Ishikawa (cell line): ENCODE measurements around the gene TPRG1.

Source experiments
- CEBPB ChIP-seq: IDR thresholded peaks from 2 replicates; pipeline ENCODE4 v1.6.1; 2012
- CREB1 ChIP-seq: IDR thresholded peaks from 2 replicates; pipeline ENCODE4 v1.6.1; 2012; ENCODE audit warnings: low read depth
- EGR1 ChIP-seq: IDR thresholded peaks from 2 replicates; pipeline ENCODE4 v1.6.1; 2012
- EP300 ChIP-seq: IDR thresholded peaks from 2 replicates; pipeline ENCODE4 v1.6.1; 2012; ENCODE audit warnings: borderline replicate concordance
- FOXM1 ChIP-seq: IDR thresholded peaks from 2 replicates; pipeline ENCODE4 v1.6.1; 2012; ENCODE audit warnings: low read depth, borderline replicate concordance
- NFIC ChIP-seq: IDR thresholded peaks from 2 replicates; pipeline ENCODE4 v1.6.1; 2012
- RAD21 ChIP-seq: IDR thresholded peaks from 2 replicates; pipeline ENCODE4 v1.6.1; 2012; ENCODE audit warnings: low read depth
- TAF1 ChIP-seq: IDR thresholded peaks from 2 replicates; pipeline ENCODE4 v1.6.1; 2012; ENCODE audit warnings: low read depth, mild to moderate bottlenecking
- TCF12 ChIP-seq: IDR thresholded peaks from 2 replicates; pipeline ENCODE4 v1.6.1; 2012; ENCODE audit warnings: low read depth
- TEAD4 ChIP-seq: IDR thresholded peaks from 2 replicates; pipeline ENCODE4 v1.6.1; 2012
- YY1 ChIP-seq: IDR thresholded peaks from 2 replicates; pipeline ENCODE4 v1.6.1; 2012; ENCODE audit warnings: low read depth
- ZBTB7A ChIP-seq: IDR thresholded peaks from 2 replicates; pipeline ENCODE4 v1.6.1; 2012; ENCODE audit warnings: low read depth
- TF ChIP-seq, protein P1 (sequence below): IDR thresholded peaks from 2 replicates; pipeline ENCODE4 v1.6.1; 2012
- TF ChIP-seq, protein P2 (sequence below): IDR thresholded peaks from 2 replicates; pipeline ENCODE4 v1.6.1; 2012; ENCODE audit warnings: low read depth, mild to moderate bottlenecking
- TF ChIP-seq, protein P3 (sequence below): IDR thresholded peaks from 2 replicates; pipeline ENCODE4 v1.6.1; 2012

The TPRG1 gene, protein sequence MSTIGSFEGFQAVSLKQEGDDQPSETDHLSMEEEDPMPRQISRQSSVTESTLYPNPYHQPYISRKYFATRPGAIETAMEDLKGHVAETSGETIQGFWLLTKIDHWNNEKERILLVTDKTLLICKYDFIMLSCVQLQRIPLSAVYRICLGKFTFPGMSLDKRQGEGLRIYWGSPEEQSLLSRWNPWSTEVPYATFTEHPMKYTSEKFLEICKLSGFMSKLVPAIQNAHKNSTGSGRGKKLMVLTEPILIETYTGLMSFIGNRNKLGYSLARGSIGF

DNA sequence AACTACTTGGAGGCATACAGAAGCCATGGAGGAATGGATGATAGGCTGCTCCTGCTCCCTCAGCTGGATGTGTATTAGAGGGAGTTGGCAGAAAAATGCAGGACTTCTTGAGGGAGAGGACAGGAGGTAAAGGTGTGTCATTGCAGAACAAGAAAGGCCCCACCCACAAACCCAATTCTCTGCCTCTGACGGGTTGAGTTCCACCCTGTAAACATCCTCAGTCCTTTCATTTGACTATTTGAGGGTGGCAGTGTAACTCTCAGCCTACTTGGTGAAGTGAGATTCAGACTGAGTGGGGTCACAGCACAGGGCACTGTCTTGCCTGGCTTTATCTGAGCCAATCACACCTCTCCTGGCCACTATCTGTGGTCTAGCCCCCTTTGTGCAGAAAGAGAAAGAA lies at the start of gene TPRG1:
TPRG1 (plus strand) TSS at position 265 of the 400 bp plus-strand sequence. CDS start 35,414 bp downstream, outside the sequence.
- TF ChIP-seq RAD21: no peak

- no peak for TF ChIP-seq EGR1
- TF ChIP-seq, protein P1, sequence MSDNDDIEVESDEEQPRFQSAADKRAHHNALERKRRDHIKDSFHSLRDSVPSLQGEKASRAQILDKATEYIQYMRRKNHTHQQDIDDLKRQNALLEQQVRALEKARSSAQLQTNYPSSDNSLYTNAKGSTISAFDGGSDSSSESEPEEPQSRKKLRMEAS: no peak
- no peak for TF ChIP-seq CREB1
- TF ChIP-seq, protein P2, sequence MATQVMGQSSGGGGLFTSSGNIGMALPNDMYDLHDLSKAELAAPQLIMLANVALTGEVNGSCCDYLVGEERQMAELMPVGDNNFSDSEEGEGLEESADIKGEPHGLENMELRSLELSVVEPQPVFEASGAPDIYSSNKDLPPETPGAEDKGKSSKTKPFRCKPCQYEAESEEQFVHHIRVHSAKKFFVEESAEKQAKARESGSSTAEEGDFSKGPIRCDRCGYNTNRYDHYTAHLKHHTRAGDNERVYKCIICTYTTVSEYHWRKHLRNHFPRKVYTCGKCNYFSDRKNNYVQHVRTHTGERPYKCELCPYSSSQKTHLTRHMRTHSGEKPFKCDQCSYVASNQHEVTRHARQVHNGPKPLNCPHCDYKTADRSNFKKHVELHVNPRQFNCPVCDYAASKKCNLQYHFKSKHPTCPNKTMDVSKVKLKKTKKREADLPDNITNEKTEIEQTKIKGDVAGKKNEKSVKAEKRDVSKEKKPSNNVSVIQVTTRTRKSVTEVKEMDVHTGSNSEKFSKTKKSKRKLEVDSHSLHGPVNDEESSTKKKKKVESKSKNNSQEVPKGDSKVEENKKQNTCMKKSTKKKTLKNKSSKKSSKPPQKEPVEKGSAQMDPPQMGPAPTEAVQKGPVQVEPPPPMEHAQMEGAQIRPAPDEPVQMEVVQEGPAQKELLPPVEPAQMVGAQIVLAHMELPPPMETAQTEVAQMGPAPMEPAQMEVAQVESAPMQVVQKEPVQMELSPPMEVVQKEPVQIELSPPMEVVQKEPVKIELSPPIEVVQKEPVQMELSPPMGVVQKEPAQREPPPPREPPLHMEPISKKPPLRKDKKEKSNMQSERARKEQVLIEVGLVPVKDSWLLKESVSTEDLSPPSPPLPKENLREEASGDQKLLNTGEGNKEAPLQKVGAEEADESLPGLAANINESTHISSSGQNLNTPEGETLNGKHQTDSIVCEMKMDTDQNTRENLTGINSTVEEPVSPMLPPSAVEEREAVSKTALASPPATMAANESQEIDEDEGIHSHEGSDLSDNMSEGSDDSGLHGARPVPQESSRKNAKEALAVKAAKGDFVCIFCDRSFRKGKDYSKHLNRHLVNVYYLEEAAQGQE: no peak
- TF ChIP-seq TCF12: no peak
- no peak for TF ChIP-seq ZBTB7A
- TF ChIP-seq YY1: no peak
- TF ChIP-seq FOXM1: no peak
- no peak for TF ChIP-seq TEAD4
- no peak for TF ChIP-seq EP300
- TF ChIP-seq, protein P3, sequence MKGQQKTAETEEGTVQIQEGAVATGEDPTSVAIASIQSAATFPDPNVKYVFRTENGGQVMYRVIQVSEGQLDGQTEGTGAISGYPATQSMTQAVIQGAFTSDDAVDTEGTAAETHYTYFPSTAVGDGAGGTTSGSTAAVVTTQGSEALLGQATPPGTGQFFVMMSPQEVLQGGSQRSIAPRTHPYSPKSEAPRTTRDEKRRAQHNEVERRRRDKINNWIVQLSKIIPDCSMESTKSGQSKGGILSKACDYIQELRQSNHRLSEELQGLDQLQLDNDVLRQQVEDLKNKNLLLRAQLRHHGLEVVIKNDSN: no peak
- no peak for TF ChIP-seq NFIC
- no peak for TF ChIP-seq RAD21
- no peak for TF ChIP-seq TAF1
Observed at GRCh38 chr3:189122110-189122509, 49.7 kb upstream of the TPRG1 start.

DNA sequence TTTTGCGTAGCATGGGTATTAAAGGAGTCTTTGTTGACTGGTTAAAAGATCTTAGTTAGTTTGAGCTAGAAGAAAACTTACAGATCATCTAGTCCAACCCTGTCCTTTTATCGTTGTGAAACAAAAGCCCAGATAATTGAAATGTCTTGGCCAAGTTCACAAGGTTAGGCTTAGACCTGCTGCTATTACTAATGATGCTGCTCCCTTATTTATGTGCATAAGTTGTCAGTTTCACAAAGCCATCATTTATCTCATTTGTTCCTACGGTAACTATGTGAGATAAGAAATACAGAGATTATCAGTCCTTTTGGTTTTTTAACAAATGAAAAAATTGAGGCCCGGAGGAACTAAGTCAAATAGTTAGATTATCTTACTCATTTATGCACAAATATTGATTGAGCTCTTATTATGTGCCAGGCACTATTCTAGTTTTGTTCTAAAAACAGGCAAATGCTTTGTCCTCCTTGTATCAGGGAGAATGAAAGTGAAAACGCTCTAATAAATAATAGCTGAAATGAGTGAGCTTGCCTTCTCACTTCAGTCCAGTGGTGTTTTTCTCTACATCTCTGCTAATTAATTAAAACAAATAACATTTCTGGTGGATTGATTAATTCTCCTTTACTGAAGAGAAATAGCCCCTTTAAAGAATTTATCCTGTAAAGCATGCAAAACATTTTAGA lies 49.1 kb upstream of the TPRG1 start:
- TF ChIP-seq CREB1 (no peak), RAD21 (no peak), FOXM1 (no peak)

DNA sequence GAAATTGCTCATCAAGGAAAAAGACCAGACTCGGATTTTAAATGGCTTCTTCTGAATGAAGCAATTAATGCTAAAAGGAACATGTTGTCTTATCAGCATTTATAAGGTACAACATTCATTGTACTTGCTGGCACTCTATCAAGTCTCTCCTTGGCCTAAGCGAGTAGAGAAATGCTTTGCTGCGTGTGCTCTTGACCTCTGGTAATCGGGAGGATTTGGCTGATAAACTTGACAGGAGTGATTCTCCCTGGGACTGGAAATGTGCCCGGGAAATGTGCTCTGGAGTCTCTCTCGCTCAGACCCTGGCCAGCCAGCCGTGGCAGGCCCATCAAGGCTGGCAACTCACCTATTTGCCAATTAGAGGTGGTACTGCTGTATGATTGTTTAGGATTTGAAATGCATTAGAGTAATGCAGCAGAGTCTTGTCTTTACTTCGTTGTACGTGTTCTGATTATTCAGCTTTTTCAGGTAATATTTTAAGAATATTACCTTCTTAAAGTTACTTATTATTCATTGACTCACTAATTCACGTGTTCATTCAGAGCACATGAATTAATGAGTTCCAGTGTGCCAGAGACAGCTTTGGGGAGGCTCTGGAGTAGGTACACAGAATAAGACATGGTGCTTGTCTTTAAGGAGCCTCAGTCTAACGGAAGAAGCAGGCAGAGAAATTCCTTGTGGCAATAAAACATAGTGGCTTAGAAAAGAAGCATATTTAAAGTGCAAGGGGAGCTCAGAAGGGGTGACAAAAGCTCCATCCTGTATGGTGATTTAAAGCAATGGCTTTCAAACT lies 48.0 kb upstream of the TPRG1 start:
- TF ChIP-seq TAF1 (no peak), EP300 (no peak), RAD21 (no peak), YY1 (no peak), ZBTB7A (no peak), CREB1 (no peak), EGR1 (no peak), CEBPB (no peak), TEAD4 (no peak), NFIC (no peak), TCF12 (no peak), FOXM1 (no peak)
- TF ChIP-seq, protein P2: no peak
- TF ChIP-seq, protein P1: no peak
- TF ChIP-seq, protein P3: no peak

- TF ChIP-seq TEAD4: no peak
- no peak for TF ChIP-seq EP300
- TF ChIP-seq, protein P3: no peak
- TF ChIP-seq, protein P1: no peak
- TF ChIP-seq NFIC: no peak
- TF ChIP-seq TCF12: no peak
- TF ChIP-seq EGR1: no peak
- TF ChIP-seq TAF1: no peak
- no peak for TF ChIP-seq FOXM1
- TF ChIP-seq, protein P2: no peak
- TF ChIP-seq CEBPB: no peak
- no peak for TF ChIP-seq RAD21
- TF ChIP-seq CREB1: no peak
- no peak for TF ChIP-seq ZBTB7A
- no peak for TF ChIP-seq YY1
Observed at GRCh38 chr3:189132231-189132671, 39.5 kb upstream of the TPRG1 start.
